ENCODE results near the gene IFNA2. TPM values are rescaled to one million over a fixed set of nuclear protein-coding genes. Genes with fewer than 3 reads are reported as not detected.

Gene IFNA2
- total and polyA plus RNA-seq, 2 of the 4 experiments (the other 2 are of a cell fraction): not detected

- DNase-seq: no peak
Measured at GRCh38 chr9:21402386-21403251, 17.4 kb upstream of the IFNA2 start.

More at GRCh38 chr9:21402386-21403251, 17.4 kb upstream of the IFNA2 start:
- Histone ChIP-seq H2BK15ac (ENCODE audit: low read depth, low read length) (no peak overlapping the region), H2BK20ac (ENCODE audit: low read depth, low read length) (no peak overlapping the region), H3K4me1 (ENCODE audit: control insufficient read depth, insufficient read depth, low read length) (no peaks in the 10 kb centered on the region), H4K91ac (ENCODE audit: insufficient read depth, low read depth, low read length) (no peak overlapping the region), H3K9me3 (ENCODE audit: control insufficient read depth, insufficient read depth, low read length) (no peaks in the 10 kb centered on the region), H3K4ac (ENCODE audit: low read depth, low read length) (no peak overlapping the region), H3K18ac (ENCODE audit: low read depth, low read length) (no peak overlapping the region), H3K14ac (replicated peaks; ENCODE audit: low read depth, low read length) (no peak overlapping the region), H3K27me3 (ENCODE audit: control insufficient read depth, insufficient read depth, low read length) (peaks cover 45% of the 10 kb centered on the region), H4K8ac (ENCODE audit: low read depth in 2 of 2, low read length in 2 of 2) (no peak overlapping the region), H4K20me1 (ENCODE audit: insufficient read depth, low read length) (no peaks in the 10 kb centered on the region), H2AK5ac (ENCODE audit: low read depth, low read length) (no peak overlapping the region), H2BK120ac (ENCODE audit: low read depth, low read length) (no peak overlapping the region), H3K36me3 (ENCODE audit: control insufficient read depth, insufficient read depth, low read length) (no peaks in the 10 kb centered on the region), H3K4me3 (ENCODE audit: insufficient read depth, low read depth, low read length) (no peak overlapping the region), H3K9me1 (ENCODE audit: insufficient read depth, low read length) (no peaks in the 10 kb centered on the region), H3K4me2 (ENCODE audit: low read depth, low read length) (peak overlapping the region; percentile 79), H3K79me1 (ENCODE audit: low read depth in 1 of 2, low read length in 2 of 2) (no peaks in the 10 kb centered on the region), H2BK5ac (ENCODE audit: low read depth, low read length, poor library complexity, severe bottlenecking) (no peak overlapping the region), H3K56ac (ENCODE audit: extremely low read depth, insufficient read depth, low read length) (no peak overlapping the region), H4K5ac (ENCODE audit: low read depth, low read length) (no peak overlapping the region), H2AK9ac (replicated peaks; ENCODE audit: low read depth, low read length, poor library complexity) (no peak overlapping the region), H3K23ac (ENCODE audit: low read depth, low read length) (no peak overlapping the region), H2AFZ (replicated peaks; ENCODE audit: low read length, poor library complexity) (peak overlapping the region; percentile 69), H3K9ac (ENCODE audit: low read depth, low read length) (no peak overlapping the region), H3K27ac (ENCODE audit: insufficient read depth, low read length) (no peak overlapping the region)
- CTCF ChIA-PET: no interaction called here
- no peak for TF ChIP-seq RCOR1 (IDR thresholded peaks at IDR 0.05; ENCODE audit: insufficient replicate concordance, low read length)
- TF ChIP-seq USF2 (IDR thresholded peaks at IDR 0.05; ENCODE audit: low read depth, low read length): no peak
- no peak for TF ChIP-seq FOS (IDR thresholded peaks at IDR 0.05; ENCODE audit: low read depth, low read length)
- no peak for TF ChIP-seq MAZ (IDR thresholded peaks at IDR 0.05; ENCODE audit: borderline replicate concordance, low read depth, low read length)
- no peak for TF ChIP-seq BHLHE40 (IDR thresholded peaks at IDR 0.05; ENCODE audit: low read depth, low read length)
- TF ChIP-seq MXI1 (IDR thresholded peaks at IDR 0.05; ENCODE audit: borderline replicate concordance, low read depth, low read length): no peak
- no peak for TF ChIP-seq NFE2L2 (IDR thresholded peaks at IDR 0.05; ENCODE audit: low read depth, low read length)
- TF ChIP-seq ELK1 (IDR thresholded peaks at IDR 0.05; ENCODE audit: borderline replicate concordance, low read depth, low read length): no peak
- no peak for TF ChIP-seq CTCF (conservative IDR thresholded peaks at IDR 0.05; ENCODE audit: low read depth, low read length)
- WGBS, 2 experiments (ENCODE audit: extremely low coverage in 2 of 2, insufficient read length in 1 of 2): 4% methylated on average over 41 of the region's 53 CpGs; no CpG with 5 or more reads in 1 of the 2 experiments
- POLR2A ChIA-PET (ENCODE audit: unreplicated experiment): no interaction called here
- in situ Hi-C loops (cut with MboI; ENCODE audit: low sequenced_read_pairs) (no loop called here), dilution Hi-C loops (cut with HindIII; ENCODE audit: low sequenced_read_pairs, unreplicated experiment) (no loop called here), intact Hi-C loops (cut with micrococcal nuclease) (no loop called here)
- ATAC-seq (ENCODE audit: low read depth): peak; percentile 48; the same call in 1 of the 2 replicates
- no TSS peak for BruUV-seq (replicated peaks)
